Measurements from ENCODE around the gene CAST.

The CAST gene

GRCh38 chr5:96817506-96817905 lies 155.3 kb downstream of the CAST start:
- no CpG with 5 or more reads among the region's 2 CpGs for WGBS (ENCODE audit: insufficient coverage, insufficient read length)
- DNase-seq (ENCODE audit: low read depth, low spot score): no peak
- peaks cover 4% of the 10 kb centered on the region for H3K4me1 ChIP-seq (ENCODE audit: control insufficient read depth, insufficient read depth, low read length)
- no peaks in the 10 kb centered on the region for H3K36me3 ChIP-seq (ENCODE audit: control insufficient read depth, insufficient read depth, low read length)
- H3K27me3 ChIP-seq (ENCODE audit: control insufficient read depth, insufficient read depth, low read length): no peaks in the 10 kb centered on the region
- no peak overlapping the region for H3K27ac ChIP-seq (ENCODE audit: low read length)
- no peak overlapping the region for H3K4me3 ChIP-seq (ENCODE audit: low read length)
- no peaks in the 10 kb centered on the region for H3K9me3 ChIP-seq (ENCODE audit: control insufficient read depth, insufficient read depth, low read length)

GRCh38 chr5:96818125-96818788 lies 156.1 kb downstream of the CAST start:
- H3K36me3 ChIP-seq (ENCODE audit: control insufficient read depth, insufficient read depth, low read length): no peaks in the 10 kb centered on the region
- H3K4me3 ChIP-seq (ENCODE audit: low read length): no peak overlapping the region
- H3K9me3 ChIP-seq (ENCODE audit: control insufficient read depth, insufficient read depth, low read length): no peaks in the 10 kb centered on the region
- DNase-seq (ENCODE audit: low read depth, low spot score): no peak
- peaks cover 4% of the 10 kb centered on the region for H3K4me1 ChIP-seq (ENCODE audit: control insufficient read depth, insufficient read depth, low read length)
- H3K27ac ChIP-seq (ENCODE audit: low read length): no peak overlapping the region
- no CpG with 5 or more reads among the region's 8 CpGs for WGBS (ENCODE audit: insufficient coverage, insufficient read length)
- no peaks in the 10 kb centered on the region for H3K27me3 ChIP-seq (ENCODE audit: control insufficient read depth, insufficient read depth, low read length)

GRCh38 chr5:96819806-96820205 lies 157.6 kb downstream of the CAST start:
- Histone ChIP-seq H3K27me3 (ENCODE audit: control insufficient read depth, insufficient read depth, low read length) (no peaks in the 10 kb centered on the region), H3K27ac (ENCODE audit: low read length) (no peak overlapping the region), H3K4me1 (ENCODE audit: control insufficient read depth, insufficient read depth, low read length) (peaks cover 4% of the 10 kb centered on the region), H3K4me3 (ENCODE audit: low read length) (no peak overlapping the region), H3K9me3 (ENCODE audit: control insufficient read depth, insufficient read depth, low read length) (no peaks in the 10 kb centered on the region), H3K36me3 (ENCODE audit: control insufficient read depth, insufficient read depth, low read length) (no peaks in the 10 kb centered on the region)
- no CpG with 5 or more reads among the region's 4 CpGs for WGBS (ENCODE audit: insufficient coverage, insufficient read length)
- DNase-seq (ENCODE audit: low read depth, low spot score): no peak

GRCh38 chr5:96821260-96821916 lies 159.2 kb downstream of the CAST start:
- H3K9me3 ChIP-seq (ENCODE audit: control insufficient read depth, insufficient read depth, low read length): no peaks in the 10 kb centered on the region
- H3K27ac ChIP-seq (ENCODE audit: low read length): no peak overlapping the region
- no peaks in the 10 kb centered on the region for H3K36me3 ChIP-seq (ENCODE audit: control insufficient read depth, insufficient read depth, low read length)
- H3K27me3 ChIP-seq (ENCODE audit: control insufficient read depth, insufficient read depth, low read length): no peaks in the 10 kb centered on the region
- H3K4me1 ChIP-seq (ENCODE audit: control insufficient read depth, insufficient read depth, low read length): peaks cover 2% of the 10 kb centered on the region
- no peak overlapping the region for H3K4me3 ChIP-seq (ENCODE audit: low read length)
- no peak for DNase-seq (ENCODE audit: low read depth, low spot score)
- no CpG with 5 or more reads among the region's 2 CpGs for WGBS (ENCODE audit: insufficient coverage, insufficient read length)

GRCh38 chr5:96822686-96823459 lies 160.7 kb downstream of the CAST start:
- Histone ChIP-seq H3K4me3 (ENCODE audit: low read length) (no peak overlapping the region), H3K4me1 (ENCODE audit: control insufficient read depth, insufficient read depth, low read length) (peaks cover 2% of the 10 kb centered on the region; the same call in 1 of the 2 replicates), H3K27me3 (ENCODE audit: control insufficient read depth, insufficient read depth, low read length) (no peaks in the 10 kb centered on the region), H3K9me3 (ENCODE audit: control insufficient read depth, insufficient read depth, low read length) (no peaks in the 10 kb centered on the region), H3K27ac (ENCODE audit: low read length) (no peak overlapping the region), H3K36me3 (ENCODE audit: control insufficient read depth, insufficient read depth, low read length) (no peaks in the 10 kb centered on the region)
- WGBS (ENCODE audit: insufficient coverage, insufficient read length): no CpG with 5 or more reads among the region's 6 CpGs
- no peak for DNase-seq (ENCODE audit: low read depth, low spot score)

GRCh38 chr5:96823900-96824380 lies 161.8 kb downstream of the CAST start:
- H3K4me3 ChIP-seq (ENCODE audit: low read length): no peak overlapping the region
- H3K27me3 ChIP-seq (ENCODE audit: control insufficient read depth, insufficient read depth, low read length): no peaks in the 10 kb centered on the region
- H3K9me3 ChIP-seq (ENCODE audit: control insufficient read depth, insufficient read depth, low read length): no peaks in the 10 kb centered on the region
- no peak overlapping the region for H3K27ac ChIP-seq (ENCODE audit: low read length)
- H3K4me1 ChIP-seq (ENCODE audit: control insufficient read depth, insufficient read depth, low read length): peaks cover 2% of the 10 kb centered on the region; the same call in 1 of the 2 replicates
- no CpG with 5 or more reads among the region's 2 CpGs for WGBS (ENCODE audit: insufficient coverage, insufficient read length)
- no peaks in the 10 kb centered on the region for H3K36me3 ChIP-seq (ENCODE audit: control insufficient read depth, insufficient read depth, low read length)
- no peak for DNase-seq (ENCODE audit: low read depth, low spot score)

Data from iPS DF 6.9 (cell line).